ENCODE results near the gene RPL7A.

GRCh38 chr9:133323211-133323610 lies 24.8 kb upstream of the RPL7A start:
- no peak for TF ChIP-seq CTCF (IDR thresholded peaks at IDR 0.05; ENCODE audit: low read depth, low read length)
- TF ChIP-seq, protein P1, sequence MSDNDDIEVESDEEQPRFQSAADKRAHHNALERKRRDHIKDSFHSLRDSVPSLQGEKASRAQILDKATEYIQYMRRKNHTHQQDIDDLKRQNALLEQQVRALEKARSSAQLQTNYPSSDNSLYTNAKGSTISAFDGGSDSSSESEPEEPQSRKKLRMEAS (IDR thresholded peaks at IDR 0.05; ENCODE audit: low read depth, low read length), result no peak
